Osteocyte (in vitro differentiated cells): ENCODE measurements around the gene SAMD13. TPM values are rescaled to one million over a fixed set of nuclear protein-coding genes. Genes with fewer than 3 reads are reported as not detected.

ENCODE experiments used
- DNase-seq: peaks from one replicate; pipeline ENCODE4 v3.0.0; 2021; ENCODE audit warnings: mixed read lengths; ENCODE audit not compliant: unreplicated experiment; ENCODE audit errors: extremely low spot score
- H3K27ac Mint-ChIP-seq: one replicate; pipeline ENCODE4 v1.8.0; 2021; ENCODE audit warnings: mild to moderate bottlenecking, mixed read lengths; ENCODE audit not compliant: unreplicated experiment
- H3K27me3 Mint-ChIP-seq: one replicate; pipeline ENCODE4 v1.8.0; 2021; ENCODE audit warnings: mixed read lengths; ENCODE audit not compliant: unreplicated experiment
- H3K36me3 Mint-ChIP-seq: one replicate; pipeline ENCODE4 v1.8.0; 2021; ENCODE audit warnings: mixed read lengths; ENCODE audit not compliant: unreplicated experiment
- H3K4me1 Mint-ChIP-seq: one replicate; pipeline ENCODE4 v1.8.0; 2021; ENCODE audit warnings: mixed read lengths; ENCODE audit not compliant: unreplicated experiment
- H3K4me3 Mint-ChIP-seq: one replicate; pipeline ENCODE4 v1.8.0; 2021; ENCODE audit warnings: mild to moderate bottlenecking, moderate library complexity, mixed read lengths; ENCODE audit not compliant: unreplicated experiment
- H3K9me3 Mint-ChIP-seq: one replicate; pipeline ENCODE4 v1.8.0; 2021; ENCODE audit warnings: mixed read lengths; ENCODE audit not compliant: unreplicated experiment
- CTCF ChIP-seq: fragments of 200-600 bp; sonication (generic); IDR thresholded peaks from 2 replicates; pipeline ENCODE4 v1.5.0; 2021; ENCODE audit warnings: antibody characterized with exemption, mild to moderate bottlenecking, moderate library complexity
- total RNA-seq: library from RNA; stranded (reverse); gene quantifications from 2 replicates; pipeline ENCODE4 v1.2.1, GENCODE V29; 2021

The SAMD13 gene
- total RNA-seq, 1 donor from 2014 or later: 0.99 TPM

DNA sequence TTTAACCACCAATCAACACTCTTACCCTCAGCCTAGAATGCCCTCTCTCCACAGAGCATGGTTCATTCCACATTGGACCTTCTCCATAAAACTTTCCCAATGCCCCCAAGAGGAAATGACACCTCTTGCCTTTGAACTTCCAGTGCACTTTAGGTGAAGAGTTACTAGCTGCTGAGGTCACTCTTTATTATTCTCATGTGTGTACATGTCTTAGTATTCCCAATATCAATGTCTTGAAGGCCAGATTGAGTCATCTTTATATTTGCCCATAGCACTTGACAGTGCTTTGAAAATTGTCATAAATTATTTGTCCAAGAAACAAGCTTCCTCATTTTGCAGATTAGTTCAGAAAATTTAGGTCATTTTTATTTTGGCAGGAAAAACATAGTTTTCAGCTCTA is 88.7 kb downstream of the SAMD13 start:
- no peak overlapping the region for H3K27ac Mint-ChIP-seq
- no peaks in the 10 kb centered on the region for H3K36me3 Mint-ChIP-seq
- no peak for DNase-seq
- TF ChIP-seq CTCF: no peak
- H3K4me1 Mint-ChIP-seq: no peaks in the 10 kb centered on the region
- H3K4me3 Mint-ChIP-seq: no peak overlapping the region
- H3K9me3 Mint-ChIP-seq: no peaks in the 10 kb centered on the region
- H3K27me3 Mint-ChIP-seq: no peaks in the 10 kb centered on the region

- no peak within 1 kb of the TSS for H3K27ac Mint-ChIP-seq
- no peaks in the 10 kb centered on the region for H3K4me1 Mint-ChIP-seq
- no peaks in the 10 kb centered on the region for H3K27me3 Mint-ChIP-seq
- no peak for TF ChIP-seq CTCF
- no peaks in the 10 kb centered on the region for H3K36me3 Mint-ChIP-seq
- H3K9me3 Mint-ChIP-seq: no peaks in the 10 kb centered on the region
- no peak within 1 kb of the TSS for H3K4me3 Mint-ChIP-seq
- no peak for DNase-seq
Measured at GRCh38 chr1:84398175-84399155, 97.0 kb downstream of the SAMD13 start, which contains the start of gene DNASE2B. Gene DNASE2B (plus strand): TSS chr1:84398484. CDS start chr1:84398565, 81 bp downstream.

Other genes with a start within 250 kb of the SAMD13 start
- 35.3 and 35.4 TPM in 2 replicates for gene PRKACB, start 157.4 kb upstream of the SAMD13 start, total RNA-seq
- gene DNASE2B, start 96.8 kb downstream of the SAMD13 start, total RNA-seq: not detected in 2 replicates
- gene RPF1, start 177.6 kb downstream of the SAMD13 start, total RNA-seq: 23.4 and 24.6 TPM in 2 replicates
- 1.7 and 2.3 TPM in 2 replicates for gene SPATA1, start 204.7 kb downstream of the SAMD13 start, total RNA-seq
- gene GNG5, start 204.9 kb downstream of the SAMD13 start, total RNA-seq: 89.3 and 90.4 TPM in 2 replicates